Measurements from ENCODE around the gene PRR30.
"Not testable (repeated sequence)": the region's sequence is repeated elsewhere in the genome, so short reads cannot be mapped to it uniquely, and the experiment has no call there.

PRR30 gene

DNA sequence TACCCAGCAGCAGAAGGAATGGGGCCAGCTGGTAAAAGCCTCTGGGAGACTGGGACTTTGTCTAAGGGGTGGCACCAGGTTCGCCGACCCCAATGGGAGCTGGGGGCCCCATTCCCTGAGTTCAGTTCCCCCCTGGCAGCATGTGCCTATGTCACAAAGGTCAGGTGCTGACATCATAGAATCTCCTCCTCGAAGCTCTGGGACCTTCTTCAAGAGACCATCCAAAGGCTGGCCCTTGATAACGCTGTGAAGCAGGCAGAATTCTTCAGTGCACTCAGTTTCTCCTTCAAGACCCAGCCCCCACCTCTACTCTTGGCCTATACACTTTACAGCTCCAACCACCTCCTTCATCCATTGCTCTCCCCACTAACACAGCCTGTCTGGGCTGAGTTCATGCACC is at the start of gene PRR30:
TSS of gene PRR30 (minus strand) at position 101 of the 400 bp plus-strand sequence. CDS start 1,081 bp downstream, outside the sequence.
- FAIRE-seq: no peak

DNA sequence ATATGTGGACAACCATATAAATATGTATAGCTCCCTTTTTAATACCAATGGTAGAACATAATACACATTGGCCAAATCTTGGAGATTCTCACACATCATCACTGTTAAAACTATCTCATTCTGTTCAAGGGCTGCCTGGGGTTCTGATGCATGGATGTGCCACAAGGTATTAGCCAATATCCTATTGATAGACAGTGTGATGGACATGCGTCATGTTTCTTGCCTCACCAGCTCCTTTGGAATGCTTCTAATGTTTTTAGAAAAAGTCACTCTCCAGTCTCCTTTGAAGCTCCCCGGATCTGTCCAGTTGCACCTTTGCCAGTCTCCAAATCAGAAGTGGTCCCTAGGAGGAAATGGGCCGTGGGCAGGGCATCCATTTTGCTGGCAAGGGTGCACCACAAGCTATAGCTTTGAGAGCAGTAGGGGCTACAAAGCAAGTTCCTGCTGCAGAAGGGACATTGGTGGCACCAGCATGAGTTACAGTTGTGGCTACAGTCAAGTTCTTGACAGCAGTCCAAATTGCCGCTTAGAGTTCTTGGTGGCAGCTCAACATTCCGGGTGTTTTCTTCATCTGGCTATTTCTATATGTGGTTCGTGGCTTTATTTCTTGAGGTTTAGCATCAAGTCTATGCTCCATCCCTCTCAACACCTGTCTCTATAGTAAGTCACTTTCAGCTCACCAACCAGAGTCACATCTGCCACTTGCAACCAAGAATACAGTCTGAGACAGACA is 47.6 kb upstream of the PRR30 start:
- no peak for FAIRE-seq

DNA sequence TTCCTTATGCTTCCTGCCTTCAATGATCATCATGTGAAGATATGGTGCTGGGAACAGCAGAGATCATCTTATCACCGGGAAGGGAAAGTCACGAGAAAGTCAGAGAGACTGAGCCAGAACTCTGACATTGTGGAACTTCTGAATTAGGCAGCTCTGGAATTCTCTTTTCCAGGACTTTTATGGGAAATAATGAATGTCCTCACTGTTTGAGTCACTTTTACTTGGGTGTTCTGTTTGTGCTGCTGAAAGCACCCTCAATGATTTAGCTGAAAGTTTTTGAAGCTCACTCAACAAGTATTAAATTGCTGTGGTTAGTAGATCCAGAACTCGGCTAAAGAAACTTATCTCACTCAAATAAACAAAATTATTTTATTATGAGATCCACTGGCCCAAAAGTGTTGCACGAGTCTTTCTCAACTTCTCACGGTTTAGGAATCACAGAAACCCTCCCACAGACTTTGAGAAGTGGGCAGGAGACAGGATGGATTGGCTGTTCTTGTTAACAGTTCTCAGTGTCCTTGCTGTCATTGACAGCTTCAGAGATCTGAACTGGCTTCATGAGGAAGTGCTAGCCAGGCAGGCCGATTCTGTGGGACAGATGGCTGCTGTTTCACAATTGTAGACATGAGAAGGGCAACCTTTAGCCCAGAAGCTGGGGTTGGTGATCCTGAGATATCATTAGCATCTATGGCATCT is 46.3 kb upstream of the PRR30 start:
- FAIRE-seq: no peak

DNA sequence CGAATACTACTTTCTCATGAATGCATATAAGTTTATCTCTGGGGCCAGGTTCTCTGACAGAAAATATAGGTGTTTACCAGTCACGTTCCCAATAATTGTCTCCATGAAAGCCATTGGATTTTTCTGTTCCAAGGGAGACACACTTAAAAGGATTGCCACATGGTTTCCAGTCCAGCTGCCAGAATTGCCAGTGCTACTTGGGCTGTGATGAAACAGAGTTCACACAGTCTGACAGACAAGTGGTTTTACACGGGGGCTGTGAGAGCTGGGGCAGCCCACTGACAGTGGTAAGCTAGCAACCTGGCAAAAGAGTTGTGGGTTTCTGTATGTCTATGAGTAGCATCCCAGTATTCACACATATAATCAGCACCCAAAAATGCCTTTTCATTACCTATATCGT is 44.9 kb upstream of the PRR30 start:
- FAIRE-seq: no peak

DNA sequence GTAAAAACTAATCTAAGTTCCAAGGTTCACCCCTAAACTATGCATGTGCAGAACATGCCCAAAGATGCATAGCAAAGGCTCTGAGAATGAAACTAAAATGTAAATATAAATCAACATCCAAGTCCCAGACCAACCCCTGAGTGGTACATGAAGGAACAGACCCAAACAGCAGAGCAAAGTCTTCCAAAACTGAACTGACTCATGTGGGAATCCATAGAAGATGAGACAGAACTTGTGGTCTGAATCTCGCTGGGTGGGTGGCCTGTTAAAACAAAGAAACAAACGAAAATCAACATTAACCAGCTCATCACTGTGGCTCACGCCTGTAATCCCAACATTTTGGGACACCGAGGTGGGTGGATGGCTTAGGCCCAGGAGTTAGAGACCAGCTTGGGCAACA is 43.1 kb upstream of the PRR30 start:
- FAIRE-seq: no peak

DNA sequence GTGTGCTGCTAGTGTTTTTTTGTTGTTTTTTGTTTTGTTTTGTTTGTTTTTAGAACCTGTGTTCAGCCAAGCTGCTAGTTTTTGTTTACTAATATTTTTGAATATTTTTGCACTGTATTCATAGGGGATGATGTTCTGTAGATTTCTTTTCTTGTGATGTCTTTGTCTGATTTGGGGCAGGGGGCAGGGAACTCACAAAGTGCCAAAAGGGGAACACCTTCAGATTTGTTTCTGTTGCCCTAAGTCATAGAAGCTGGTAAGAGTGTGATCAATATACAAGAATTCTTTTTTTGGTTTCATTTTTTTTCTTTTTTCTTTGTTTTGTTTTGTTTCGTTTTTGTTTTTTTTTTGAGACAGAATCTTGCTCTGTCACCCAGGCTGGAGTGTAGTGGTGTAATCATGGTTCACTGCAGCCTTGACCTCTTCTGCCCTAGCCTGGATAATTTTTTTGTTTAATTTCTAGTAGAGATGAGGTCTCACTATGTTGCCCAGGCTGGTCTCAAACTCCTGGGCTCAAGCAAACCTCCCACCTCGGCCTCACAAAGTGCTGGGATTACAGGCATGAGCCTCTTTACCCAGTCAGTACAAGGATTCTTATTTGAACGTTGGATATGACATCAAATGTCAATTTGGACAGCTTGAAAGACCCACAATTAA is 40.3 kb upstream of the PRR30 start:
- no peak for FAIRE-seq

DNA sequence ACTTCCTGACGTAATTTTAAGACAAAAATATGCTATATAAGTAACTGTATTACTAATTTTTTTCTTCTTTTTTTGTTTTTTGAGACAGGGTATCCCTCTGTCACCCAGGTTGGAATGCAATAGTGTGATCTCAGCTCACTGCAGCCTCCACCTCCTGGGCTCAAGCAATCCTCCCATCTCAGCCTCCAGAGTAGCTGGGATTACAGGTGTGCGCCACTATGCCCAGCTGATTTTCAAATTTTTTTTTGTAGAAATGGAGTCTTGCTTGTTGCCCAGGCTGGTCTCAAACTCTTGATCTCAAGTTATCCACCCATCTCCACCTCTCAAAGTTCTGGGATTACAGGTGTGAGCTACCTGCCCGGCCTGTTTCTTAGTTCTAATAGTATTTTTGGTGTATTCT is 39.3 kb upstream of the PRR30 start:
- no peak for FAIRE-seq

DNA sequence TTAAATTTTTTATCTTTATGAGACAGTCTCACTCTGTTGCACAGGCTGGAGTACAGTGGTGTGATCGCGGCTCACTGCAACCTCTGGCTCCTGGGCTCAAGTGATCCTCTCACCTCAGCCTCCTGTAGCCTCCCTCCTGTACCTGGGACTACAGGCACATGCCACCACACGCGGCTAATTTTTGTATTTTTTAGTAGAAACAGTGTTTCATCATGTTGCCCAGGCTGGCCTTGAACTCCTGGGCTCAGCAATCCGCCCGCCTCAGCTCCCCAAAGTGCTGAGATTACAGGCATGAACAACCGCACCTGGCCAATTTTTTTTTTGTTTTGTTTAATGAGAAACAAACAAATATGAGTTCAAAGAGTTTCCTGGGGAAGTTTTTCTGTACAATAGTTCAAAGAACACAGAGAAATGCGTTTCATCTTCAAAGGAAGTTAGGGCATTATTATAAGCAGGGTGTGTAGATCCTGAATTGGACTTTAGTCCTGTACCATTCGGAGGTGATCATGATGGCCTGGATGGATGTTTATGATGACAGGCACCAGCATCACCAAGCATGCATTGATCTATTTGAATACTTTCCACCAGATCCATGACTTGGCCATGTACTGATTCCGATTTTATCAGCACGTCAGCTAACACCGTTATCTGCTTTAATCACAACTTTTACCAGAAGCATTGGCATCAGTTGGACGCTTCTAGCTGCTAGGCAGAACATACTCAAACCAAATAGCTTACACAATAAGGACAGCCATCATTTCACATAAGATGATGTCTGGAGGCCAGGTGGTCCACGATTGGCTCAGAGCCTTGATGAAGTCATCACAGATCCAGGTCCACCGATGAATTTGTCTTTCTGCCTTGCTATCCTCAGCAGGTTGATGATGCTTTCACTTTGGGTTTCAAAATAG is 38.5 kb upstream of the PRR30 start:
- FAIRE-seq: no peak

DNA sequence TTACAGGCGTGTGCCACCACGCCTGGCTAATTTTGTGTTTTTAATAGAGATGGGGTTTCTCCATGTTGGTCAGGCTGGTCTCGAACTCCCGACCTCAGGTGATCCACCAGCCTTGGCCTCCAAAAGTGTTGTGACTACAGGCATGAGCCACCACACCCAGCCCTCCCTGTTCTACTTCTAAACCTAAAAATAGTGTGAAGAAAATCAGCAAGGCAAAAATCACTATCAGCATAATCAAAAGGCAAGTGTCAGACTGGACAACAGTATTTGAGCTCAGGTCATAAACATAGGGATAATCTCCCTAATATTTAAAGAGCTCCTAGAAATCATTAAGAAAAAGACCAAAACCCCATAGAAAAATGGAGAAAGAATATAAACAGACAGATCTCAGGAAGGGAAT is 36.6 kb upstream of the PRR30 start:
- not testable (repeated sequence) for FAIRE-seq

DNA sequence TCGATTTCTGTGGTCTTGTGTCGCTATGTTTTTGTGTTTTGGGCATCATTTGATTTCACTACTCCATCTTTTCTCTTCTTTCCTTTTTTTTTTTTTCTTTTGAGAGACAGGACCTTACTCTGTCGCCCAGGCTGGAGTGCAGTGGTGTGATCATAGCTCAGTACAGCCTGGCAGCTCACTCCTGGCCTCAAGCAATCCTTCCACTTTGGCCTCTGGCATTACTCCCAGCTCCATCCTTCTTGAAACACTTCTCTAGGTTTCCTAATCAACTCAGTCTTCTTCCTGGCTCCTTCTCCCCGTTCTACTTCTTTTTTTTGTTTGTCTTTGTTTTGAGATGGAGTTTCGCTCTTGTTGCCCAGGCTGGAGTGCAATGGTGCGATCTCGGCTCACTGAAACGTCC is 36.1 kb upstream of the PRR30 start:
- FAIRE-seq: no peak

DNA sequence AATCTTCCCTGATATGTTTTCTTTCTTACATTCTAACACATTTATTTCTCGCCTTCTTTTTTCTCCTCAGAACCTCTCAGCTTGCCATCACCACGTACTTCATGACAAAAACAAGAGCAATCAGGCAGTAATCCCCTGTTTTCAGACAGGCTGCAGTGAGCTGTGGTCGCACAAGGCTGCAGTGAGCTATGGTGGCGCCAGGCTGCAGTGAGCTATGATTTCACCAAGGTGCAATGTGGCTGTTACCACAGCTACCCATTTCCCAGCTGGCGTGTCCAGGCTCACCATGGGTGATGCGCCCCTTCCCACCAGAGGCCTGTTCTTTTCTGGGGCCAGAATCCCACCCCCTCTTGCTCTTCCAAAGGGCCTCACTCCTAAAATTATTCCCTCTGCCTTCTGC is 35.4 kb upstream of the PRR30 start:
- no peak for FAIRE-seq

DNA sequence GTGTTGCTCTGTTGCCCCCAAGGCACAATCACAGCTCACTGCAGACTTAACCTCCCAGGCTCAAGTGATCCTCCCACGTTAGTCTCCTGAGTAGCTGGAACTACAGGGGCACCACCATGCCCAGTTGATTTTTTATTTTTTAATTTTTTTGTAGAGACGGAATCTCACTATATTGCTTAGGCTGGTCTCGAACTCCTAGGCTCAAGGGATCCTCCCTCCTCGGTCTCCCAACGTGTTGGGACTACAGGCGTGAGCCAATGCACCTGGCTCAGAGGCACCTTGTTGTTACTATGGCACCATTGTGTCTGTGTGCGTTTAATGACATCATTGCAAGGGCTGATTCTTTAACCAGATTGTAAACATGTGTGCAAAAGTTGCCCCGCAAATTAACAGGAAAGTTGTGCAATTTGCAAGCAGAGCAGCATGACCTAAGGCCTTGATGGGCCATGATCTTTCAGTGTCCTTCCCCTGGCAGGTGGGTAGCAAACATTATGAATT is 32.2 kb upstream of the PRR30 start:
- no peak for FAIRE-seq

DNA sequence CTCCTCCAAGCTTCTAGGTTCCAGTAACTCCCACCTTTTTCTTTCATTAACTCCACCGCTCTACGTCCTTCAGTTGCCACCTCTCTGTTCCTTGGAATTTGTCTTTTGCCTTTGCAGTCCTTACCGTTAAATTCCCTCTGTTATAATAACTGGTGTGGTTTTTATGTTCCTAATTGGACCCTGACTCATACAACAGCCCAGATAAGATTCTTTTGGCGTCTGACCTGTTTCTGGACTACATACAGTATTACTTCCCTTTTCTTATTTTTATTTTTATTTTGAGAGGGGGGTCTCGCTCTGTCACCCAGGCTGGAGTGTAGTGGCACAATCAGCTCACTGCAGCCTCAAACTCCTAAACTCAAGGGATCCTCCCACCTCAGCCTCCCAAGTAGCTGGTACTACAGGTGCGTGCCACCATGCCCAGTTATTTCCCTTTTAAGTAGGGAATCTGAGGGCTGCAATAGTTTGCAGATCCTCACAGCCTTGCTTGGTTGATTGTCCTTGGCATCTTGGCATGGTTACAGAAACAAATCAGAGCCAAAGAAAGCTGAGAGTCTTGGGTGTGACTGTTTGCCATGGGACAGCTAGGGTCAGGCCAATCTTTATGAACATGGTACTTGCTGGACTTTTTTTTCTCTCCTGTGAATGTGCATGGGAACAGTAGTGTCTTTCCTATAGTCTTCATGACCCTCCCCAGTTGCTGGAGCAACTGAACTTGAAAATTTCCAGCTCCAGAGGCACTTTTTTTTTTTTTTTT is 31.5 kb upstream of the PRR30 start:
- FAIRE-seq: no peak

DNA sequence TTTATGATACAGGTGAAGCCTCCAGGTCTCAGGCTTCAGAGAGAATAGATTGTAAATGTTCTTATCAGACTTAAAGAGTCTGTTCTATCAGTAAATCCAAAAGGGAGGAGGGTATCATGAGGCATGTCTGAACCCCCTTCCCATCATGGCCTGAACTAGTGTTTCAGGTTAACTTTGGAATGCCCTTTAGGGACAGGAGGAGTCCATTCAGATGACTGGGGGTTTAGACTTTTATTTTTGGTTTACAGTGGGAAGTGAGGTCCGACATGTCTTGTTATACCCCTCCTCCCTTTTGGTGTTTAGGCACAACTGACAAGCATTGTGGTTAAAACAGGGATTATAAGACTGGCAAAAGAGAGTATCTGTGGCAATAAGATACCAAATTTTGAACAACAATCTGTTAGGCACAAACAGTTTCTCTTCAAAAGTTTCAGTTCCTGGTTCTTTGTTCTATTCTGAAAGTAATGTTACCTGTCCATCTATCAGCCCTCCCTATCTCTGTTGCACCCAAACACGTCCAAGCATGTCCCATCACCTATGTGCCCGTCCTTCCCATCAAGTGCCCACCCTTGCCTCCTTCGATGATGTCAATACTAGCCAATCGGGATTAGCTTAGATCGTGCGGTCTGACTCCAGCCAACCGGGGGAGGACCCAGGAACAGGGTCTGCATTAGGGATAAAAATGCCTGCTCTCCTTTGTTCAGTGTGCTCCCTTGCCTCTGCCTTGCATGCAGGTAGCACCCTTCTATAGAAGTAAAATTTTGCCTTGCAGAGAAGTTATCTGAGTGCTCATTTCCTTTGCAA is 26.0 kb upstream of the PRR30 start:
- no peak for FAIRE-seq

DNA sequence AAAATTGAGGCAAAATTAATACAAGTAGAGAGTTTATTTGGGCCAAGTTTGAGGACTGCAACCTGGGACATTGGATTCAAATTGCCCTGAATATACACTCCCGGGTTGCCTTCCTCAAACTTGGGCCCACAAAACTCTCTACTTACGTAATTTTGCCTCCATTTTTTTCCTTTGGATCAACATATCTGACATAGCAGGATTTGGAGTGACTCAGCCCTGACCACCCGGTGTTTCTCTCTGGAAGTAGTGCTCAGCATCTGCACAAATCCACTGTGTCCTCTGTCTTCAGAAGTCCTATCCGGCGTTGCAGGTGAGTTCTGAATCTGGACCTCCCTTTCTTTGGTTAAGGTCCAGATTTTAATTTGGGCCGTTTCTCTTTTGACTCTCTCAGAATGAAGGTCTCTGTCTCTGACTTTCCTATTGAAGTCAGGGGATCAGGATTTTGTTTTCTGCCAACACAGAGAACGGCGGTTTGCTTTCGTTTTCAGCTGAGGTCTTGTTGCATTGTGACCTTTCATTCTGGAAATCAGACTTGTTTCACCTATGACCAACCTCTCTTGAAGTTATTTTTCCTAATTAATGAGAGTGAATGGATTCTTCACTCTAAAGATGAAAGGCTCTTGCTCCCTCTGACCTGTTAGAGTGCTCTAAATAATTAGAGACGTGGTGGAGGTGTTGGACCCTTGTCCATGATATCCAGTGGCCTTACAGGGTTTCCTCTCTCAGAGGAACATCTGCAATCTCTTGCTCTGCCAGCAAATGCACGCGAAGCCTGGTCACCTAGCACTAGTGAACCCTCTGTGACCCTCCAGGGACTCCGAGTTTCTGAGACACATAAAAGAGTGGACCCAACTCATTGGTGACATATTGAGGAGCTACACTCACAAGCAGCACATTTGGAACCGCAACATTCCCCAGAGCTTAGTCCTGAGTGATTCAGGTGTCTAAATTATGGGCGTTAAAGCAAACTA is 23.2 kb upstream of the PRR30 start:
- no peak for FAIRE-seq

DNA sequence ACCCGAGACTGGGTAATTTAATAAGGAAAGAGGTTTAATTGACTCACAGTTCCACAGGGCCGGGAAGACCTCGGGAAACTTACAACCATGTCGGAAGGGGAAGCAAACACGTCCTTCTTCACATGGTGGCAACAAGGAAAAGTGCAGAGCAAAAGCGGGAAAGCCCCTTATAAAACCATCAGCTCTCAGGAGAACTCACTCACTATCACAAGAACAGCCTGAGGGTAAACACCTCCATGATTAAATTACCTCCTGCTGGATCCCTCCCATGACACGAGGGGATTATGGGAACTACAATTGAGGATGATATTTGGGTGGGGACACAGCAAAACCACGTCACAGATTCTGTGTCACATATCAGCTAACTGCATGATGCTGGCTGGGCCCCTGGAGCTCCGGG is 21.0 kb upstream of the PRR30 start:
- no peak for FAIRE-seq

DNA sequence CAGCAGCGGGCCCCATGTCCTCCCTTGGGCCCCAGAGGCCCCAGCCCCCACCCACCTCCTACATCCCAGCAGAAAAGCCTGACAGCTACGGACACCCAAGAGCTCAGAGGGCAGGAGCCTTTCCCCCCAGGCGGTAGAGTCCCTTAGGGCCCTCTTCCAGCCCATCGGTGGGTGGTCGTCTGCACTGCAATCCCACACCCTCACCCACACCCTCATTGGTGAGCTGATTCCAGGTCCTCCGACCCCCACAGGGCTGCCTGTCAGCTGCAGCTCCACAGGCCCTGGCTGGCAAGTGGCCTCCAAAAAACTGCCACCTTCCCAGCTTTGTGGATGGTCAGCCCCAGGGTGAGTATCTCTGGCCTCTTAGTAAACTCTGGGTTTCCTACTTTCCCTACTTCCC is 20.1 kb upstream of the PRR30 start:
- FAIRE-seq: no peak

DNA sequence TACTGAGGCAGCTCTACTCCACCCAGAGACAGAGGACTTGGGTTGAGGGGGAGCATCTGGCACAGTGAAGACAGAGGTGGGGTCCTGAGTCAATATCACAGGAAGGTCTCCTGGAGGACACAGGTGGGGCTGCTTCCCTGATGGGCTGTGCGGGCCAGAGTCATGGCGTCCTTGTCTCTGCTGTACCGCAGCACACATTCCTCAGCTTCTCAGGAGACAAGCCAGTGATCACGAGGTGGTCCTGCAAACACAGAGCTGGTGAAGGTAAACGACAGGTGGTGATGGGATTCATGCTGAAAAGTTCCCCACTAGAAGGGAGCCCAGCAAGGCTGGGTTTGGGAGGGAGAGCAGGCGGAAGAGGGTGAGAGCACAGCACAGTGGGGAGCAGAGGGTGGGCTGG is 19.3 kb upstream of the PRR30 start:
- no peak for FAIRE-seq

DNA sequence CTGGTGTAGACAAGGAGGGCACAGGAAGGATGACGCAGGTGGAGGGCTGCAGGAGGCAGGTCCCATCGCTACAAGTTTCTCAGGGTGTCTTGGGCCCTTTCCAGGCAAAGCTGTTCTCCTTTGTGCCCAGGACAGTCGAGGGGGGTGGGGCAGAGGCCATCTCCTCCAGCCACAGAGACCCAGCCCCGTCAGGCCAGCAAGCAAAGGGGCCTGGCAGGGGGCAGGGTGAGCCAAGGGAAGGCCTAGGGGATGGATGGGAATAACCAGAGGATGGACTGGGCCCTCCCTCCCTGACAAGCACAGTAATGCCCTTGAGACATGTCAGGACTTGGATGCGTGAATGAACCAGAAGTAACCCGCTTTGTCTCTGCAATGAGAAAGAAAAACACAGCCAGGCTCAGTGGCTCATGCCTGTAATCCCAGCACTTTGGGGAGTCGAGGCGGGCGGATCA is 15.9 kb upstream of the PRR30 start:
- no peak for FAIRE-seq

DNA sequence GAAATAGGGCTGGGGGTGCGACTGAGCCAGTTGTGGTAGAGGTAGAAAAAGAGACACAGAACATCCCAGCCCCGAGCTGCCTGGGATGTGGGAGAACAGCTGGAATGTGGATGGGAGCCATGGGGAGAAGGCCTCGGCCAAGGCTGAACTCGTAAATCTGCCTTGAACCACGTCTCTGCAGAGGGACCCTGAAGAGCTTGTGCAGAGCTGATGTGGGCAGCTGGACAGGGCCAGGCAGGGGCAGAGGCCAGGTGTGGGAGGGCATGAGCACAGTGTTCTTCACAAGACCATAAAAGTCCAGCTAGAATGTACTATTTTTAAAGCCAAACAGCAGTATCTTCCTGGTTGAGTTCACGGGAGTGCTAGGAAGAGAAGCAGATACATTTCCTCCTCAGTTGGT is 15.3 kb upstream of the PRR30 start:
- FAIRE-seq: no peak
